HUES64 (cell line): ENCODE results near the gene DIAPH2.
A peak's percentile ranks its signal among the peaks of the same experiment; 100 is the strongest.

Experiments
- H3K27ac ChIP-seq: 2 replicates; pipeline ENCODE4 v1.7.0; 2013; ENCODE audit warnings: low read depth, low read length, inconsistent platforms
- H3K27me3 ChIP-seq: 2 replicates; pipeline ENCODE4 v1.6.1; 2013; ENCODE audit warnings: mild to moderate bottlenecking, low read length; ENCODE audit not compliant: insufficient read depth
- H3K36me3 ChIP-seq: 2 replicates; pipeline ENCODE4 v1.6.1; 2013; ENCODE audit warnings: mild to moderate bottlenecking, low read length; ENCODE audit not compliant: insufficient read depth
- H3K4me1 ChIP-seq: 2 replicates; pipeline ENCODE4 v1.6.1; 2013; ENCODE audit warnings: mild to moderate bottlenecking, low read length, moderate library complexity; ENCODE audit not compliant: insufficient read depth
- H3K4me3 ChIP-seq: 2 replicates; pipeline ENCODE4 v1.5.1; 2013; ENCODE audit warnings: mild to moderate bottlenecking, low read length, moderate library complexity
- H3K9ac ChIP-seq: 2 replicates; pipeline ENCODE4 v1.6.1; 2013; ENCODE audit warnings: mild to moderate bottlenecking, low read depth, low read length
- H3K9me3 ChIP-seq: 2 replicates; pipeline ENCODE4 v1.6.1; 2013; ENCODE audit warnings: low read depth, low read length; ENCODE audit not compliant: insufficient read depth
- WGBS: fragments of 150-250, 120-280 bp; methylation state at CpG from one replicate; pipeline ENCODE4 v1.1.7; 2013; ENCODE audit warnings: missing lambda C conversion rate; 5-methylcytosine and 5-hydroxymethylcytosine counted together

DIAPH2 gene

DNA sequence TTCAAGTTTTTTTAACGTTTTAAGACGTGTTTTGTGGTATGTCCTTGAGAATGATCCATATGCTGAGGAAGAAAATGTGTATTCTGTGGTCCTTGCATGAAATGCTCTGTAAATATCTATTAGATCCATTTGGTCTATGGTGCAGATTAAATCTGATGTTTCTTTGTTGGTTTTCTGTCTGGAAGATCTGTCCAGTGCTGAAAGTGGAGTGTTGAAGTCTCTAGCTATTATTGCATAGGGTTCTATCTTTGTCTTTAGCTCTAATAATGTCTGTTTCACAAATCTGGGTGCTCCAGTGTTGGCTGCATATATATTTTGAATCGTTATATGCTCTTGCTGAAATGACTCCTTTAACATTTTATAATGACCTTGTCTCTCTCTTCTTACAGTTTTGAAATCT lies 321.5 kb downstream of the DIAPH2 start:
- Histone ChIP-seq H3K36me3 (no peaks in the 10 kb centered on the region), H3K27ac (no peak overlapping the region), H3K9me3 (no peaks in the 10 kb centered on the region), H3K4me3 (no peak overlapping the region), H3K9ac (no peak overlapping the region), H3K27me3 (no peaks in the 10 kb centered on the region), H3K4me1 (no peaks in the 10 kb centered on the region)
- 93% methylated on average over 2 of the region's 3 CpGs for WGBS

- Histone ChIP-seq H3K36me3 (no peaks in the 10 kb centered on the region), H3K9me3 (no peaks in the 10 kb centered on the region), H3K27me3 (no peaks in the 10 kb centered on the region), H3K9ac (no peak overlapping the region), H3K4me3 (no peak overlapping the region), H3K27ac (no peak overlapping the region), H3K4me1 (no peaks in the 10 kb centered on the region)
These were observed 324.7 kb downstream of the DIAPH2 start for GRCh38 chrX:97009391-97009790.

- Histone ChIP-seq H3K4me3 (no peak overlapping the region), H3K27me3 (no peaks in the 10 kb centered on the region)
- WGBS: 93% methylated on average over 6 of the region's 6 CpGs
These were observed 326.9 kb downstream of the DIAPH2 start for GRCh38 chrX:97011540-97011939.

GRCh38 chrX:97016106-97016505 lies 331.5 kb downstream of the DIAPH2 start:
- no peaks in the 10 kb centered on the region for H3K4me1 ChIP-seq
- no peaks in the 10 kb centered on the region for H3K36me3 ChIP-seq
- no peak overlapping the region for H3K27ac ChIP-seq
- H3K4me3 ChIP-seq: no peak overlapping the region
- no peaks in the 10 kb centered on the region for H3K9me3 ChIP-seq
- 70% methylated on average over 1 of the region's 2 CpGs for WGBS
- no peak overlapping the region for H3K9ac ChIP-seq
- no peaks in the 10 kb centered on the region for H3K27me3 ChIP-seq

More at GRCh38 chrX:97011540-97011939, 326.9 kb downstream of the DIAPH2 start:
- H3K36me3 ChIP-seq: no peaks in the 10 kb centered on the region
- H3K9me3 ChIP-seq: no peaks in the 10 kb centered on the region
- H3K4me1 ChIP-seq: no peaks in the 10 kb centered on the region
- no peak overlapping the region for H3K27ac ChIP-seq
- H3K9ac ChIP-seq: no peak overlapping the region

GRCh38 chrX:97021680-97022079 lies 337.0 kb downstream of the DIAPH2 start:
- H3K4me3 ChIP-seq: no peak overlapping the region
- WGBS: 100% methylated on average over 1 of the region's 3 CpGs
- H3K9ac ChIP-seq: no peak overlapping the region
- H3K27me3 ChIP-seq: no peaks in the 10 kb centered on the region
- no peaks in the 10 kb centered on the region for H3K9me3 ChIP-seq
- H3K4me1 ChIP-seq: peaks cover 2% of the 10 kb centered on the region; the same call in 1 of the 2 replicates
- no peaks in the 10 kb centered on the region for H3K36me3 ChIP-seq
- no peak overlapping the region for H3K27ac ChIP-seq

DNA sequence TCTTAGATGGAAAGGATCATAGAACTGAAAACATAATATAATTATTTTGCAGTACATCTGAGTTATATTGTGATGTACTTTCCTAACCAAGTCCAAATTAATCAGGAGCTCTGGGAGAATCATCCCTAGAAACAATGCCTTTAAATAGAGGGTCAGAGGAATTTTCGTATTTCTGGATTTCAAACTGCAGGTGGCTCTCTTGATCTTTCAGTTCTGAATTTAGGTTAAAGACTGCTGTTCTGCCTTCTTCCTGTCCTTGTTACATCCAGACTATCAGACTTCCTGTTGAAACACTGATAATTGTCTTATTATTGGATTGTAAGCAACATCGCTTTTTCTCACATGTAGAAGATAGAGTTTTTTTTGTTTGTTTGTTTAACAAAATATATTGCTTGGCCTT lies 341.8 kb downstream of the DIAPH2 start:
- H3K27ac ChIP-seq: peak overlapping the region; percentile 87
- H3K4me1 ChIP-seq: peaks cover 16% of the 10 kb centered on the region
- H3K9ac ChIP-seq: no peak overlapping the region
- no peaks in the 10 kb centered on the region for H3K9me3 ChIP-seq
- H3K27me3 ChIP-seq: no peaks in the 10 kb centered on the region
- no peak overlapping the region for H3K4me3 ChIP-seq
- H3K36me3 ChIP-seq: no peaks in the 10 kb centered on the region
- WGBS: 60% methylated on average over 2 of the region's 2 CpGs

DNA sequence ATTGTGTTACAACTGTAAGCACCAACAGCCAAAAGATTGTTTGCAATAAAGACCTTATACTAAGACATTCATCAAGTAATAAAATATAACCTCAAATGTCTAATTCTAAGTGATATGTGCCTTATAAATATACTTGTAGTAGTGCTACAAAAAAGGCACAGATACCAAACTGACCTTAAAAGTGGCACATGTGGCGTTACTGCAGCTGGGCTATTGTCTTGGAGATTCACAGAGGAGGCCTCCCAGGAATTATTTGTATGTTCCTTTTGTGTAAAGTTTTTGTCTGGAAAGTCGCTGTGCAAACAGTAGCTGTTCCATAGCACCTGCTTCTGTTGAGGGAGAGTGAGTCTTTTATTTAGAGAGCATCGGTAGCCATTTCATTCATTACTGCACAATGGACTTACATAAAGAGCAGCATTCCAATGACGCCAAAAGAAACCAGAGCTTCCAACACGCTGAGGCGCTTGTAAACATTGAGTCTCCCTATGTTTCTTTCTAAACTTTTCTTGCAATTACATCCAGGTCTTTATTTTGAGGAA lies 342.8 kb downstream of the DIAPH2 start:
- Histone ChIP-seq H3K36me3 (no peaks in the 10 kb centered on the region), H3K9me3 (no peaks in the 10 kb centered on the region), H3K27ac (peak overlapping the region; percentile 87; the same call in 1 of the 2 replicates), H3K4me1 (peaks cover 16% of the 10 kb centered on the region), H3K4me3 (no peak overlapping the region), H3K9ac (peak overlapping the region; percentile 17; the same call in 1 of the 2 replicates), H3K27me3 (no peaks in the 10 kb centered on the region)
- WGBS: 16% methylated on average over 6 of the region's 6 CpGs

DNA sequence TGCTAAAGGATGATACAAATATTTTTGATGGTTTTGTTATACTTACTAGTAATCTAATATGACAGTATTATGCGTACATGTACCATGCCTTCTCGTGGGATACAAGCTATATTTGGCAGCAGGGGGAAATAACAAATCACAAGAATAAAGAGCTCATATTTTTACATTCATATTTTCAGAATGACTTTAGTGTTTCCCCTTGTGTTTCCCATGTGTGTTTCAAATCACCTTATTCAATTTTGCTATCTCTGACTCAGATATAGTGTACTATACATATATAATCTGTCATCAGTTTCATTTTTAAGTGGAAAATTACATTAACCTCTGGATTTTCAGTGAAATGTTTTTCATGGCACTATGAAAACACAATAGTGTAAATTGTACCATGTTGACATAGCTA lies 345.8 kb downstream of the DIAPH2 start:
- Histone ChIP-seq H3K4me3 (no peak overlapping the region), H3K36me3 (no peaks in the 10 kb centered on the region), H3K9me3 (no peaks in the 10 kb centered on the region), H3K9ac (no peak overlapping the region), H3K27me3 (no peaks in the 10 kb centered on the region), H3K27ac (no peak overlapping the region), H3K4me1 (peaks cover 16% of the 10 kb centered on the region)
- no CpG with 5 or more reads among the region's 2 CpGs for WGBS

DNA sequence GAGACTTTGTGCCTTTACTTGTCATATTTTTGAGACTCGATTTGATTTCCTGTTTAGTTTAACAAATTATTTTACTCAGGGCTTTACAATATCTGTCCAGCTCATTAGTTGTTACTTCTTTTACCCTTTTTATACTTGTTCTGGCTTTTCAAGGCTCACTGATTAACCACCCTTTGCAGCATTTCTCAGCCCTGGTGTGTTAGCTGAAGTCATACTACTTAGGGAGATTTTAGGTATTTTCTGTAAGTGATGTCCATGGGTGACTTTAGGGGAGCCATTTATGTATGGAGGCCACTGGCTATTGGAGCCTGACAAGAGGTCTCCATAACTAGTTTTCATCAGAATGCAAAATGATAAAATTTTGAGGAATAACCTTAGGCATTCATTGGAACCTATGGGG lies 346.3 kb downstream of the DIAPH2 start:
- 95% methylated on average over 1 of the region's 1 CpG for WGBS
- Histone ChIP-seq H3K27ac (no peak overlapping the region), H3K36me3 (no peaks in the 10 kb centered on the region), H3K4me1 (peaks cover 16% of the 10 kb centered on the region), H3K4me3 (no peak overlapping the region), H3K27me3 (no peaks in the 10 kb centered on the region), H3K9ac (no peak overlapping the region), H3K9me3 (no peaks in the 10 kb centered on the region)

- Histone ChIP-seq H3K9me3 (no peaks in the 10 kb centered on the region), H3K4me3 (no peak overlapping the region), H3K9ac (no peak overlapping the region), H3K36me3 (no peaks in the 10 kb centered on the region), H3K4me1 (peaks cover 10% of the 10 kb centered on the region; the same call in 1 of the 2 replicates), H3K27me3 (no peaks in the 10 kb centered on the region), H3K27ac (no peak overlapping the region)
- WGBS: 91% methylated on average over 3 of the region's 4 CpGs
These were observed 354.9 kb downstream of the DIAPH2 start for GRCh38 chrX:97039363-97040029.

- no peaks in the 10 kb centered on the region for H3K9me3 ChIP-seq
- no peak overlapping the region for H3K9ac ChIP-seq
- H3K36me3 ChIP-seq: no peaks in the 10 kb centered on the region
- peaks cover 10% of the 10 kb centered on the region; the same call in 1 of the 2 replicates for H3K4me1 ChIP-seq
- WGBS: 93% methylated on average over 1 of the region's 1 CpG
- H3K4me3 ChIP-seq: no peak overlapping the region
- H3K27me3 ChIP-seq: no peaks in the 10 kb centered on the region
- H3K27ac ChIP-seq: no peak overlapping the region
These were observed 360.8 kb downstream of the DIAPH2 start for GRCh38 chrX:97045470-97045869.
